ENCODE results near the gene ADH4. TPM values are rescaled to one million over a fixed set of nuclear protein-coding genes. Genes with fewer than 3 reads are reported as not detected.
"Not testable (repeated sequence)": the region's sequence is repeated elsewhere in the genome, so short reads cannot be mapped to it uniquely, and the experiment has no call there.

Gene ADH4
- total RNA-seq, 1 donor from 2014 or later: 0.38 TPM

DNA sequence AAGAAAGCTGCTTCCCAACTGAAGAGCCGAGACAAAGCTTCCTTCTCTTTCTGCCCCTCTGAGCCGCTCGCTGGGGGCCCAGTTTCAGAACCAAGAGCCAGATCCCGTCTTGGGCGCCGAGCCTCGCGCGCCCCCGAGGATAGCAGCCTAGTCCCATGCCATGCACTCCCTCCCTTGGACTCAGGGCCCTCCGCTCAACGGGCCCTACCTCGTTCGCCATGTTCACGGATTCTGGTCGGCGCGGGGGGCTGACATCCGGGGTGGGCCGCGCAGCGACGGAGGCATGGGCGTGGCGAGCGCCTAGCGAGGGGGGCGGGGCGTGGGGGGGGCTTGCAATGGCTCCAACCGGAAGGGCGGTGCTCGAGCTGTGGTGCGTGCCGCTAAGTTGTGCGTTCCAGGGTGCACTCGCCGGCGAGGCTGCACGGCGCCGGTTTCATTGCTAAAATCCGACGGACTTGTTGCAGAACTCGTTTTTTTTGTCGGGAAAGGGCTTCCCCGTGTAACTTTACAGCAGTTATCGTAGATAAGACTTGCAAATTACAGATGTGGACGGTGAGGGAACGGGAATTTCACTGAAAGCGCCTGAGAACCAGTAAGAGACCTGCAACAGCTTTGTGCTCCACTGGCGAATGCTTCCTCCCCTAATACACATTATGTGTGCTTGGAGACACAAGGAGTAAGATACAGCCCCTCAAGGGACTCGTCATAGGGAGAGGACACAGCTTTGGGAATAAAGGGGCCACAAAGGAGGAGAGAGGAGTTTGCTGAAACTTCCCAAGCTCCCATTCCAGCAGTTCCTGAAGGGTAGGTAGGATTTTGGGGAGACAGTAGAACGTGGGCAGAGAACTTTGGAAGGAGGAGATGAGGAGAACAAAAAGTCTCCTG, 55.4 kb downstream of the ADH4 start, which contains the start of gene ADH5:
Gene ADH5 (minus strand): TSS at position 308 of the 885 bp plus-strand sequence. CDS start 88 bp downstream, at position 220.
- peak; percentile 99 for ATAC-seq
- peak within 1 kb of the TSS; percentile 96 for H3K27ac ChIP-seq

DNA sequence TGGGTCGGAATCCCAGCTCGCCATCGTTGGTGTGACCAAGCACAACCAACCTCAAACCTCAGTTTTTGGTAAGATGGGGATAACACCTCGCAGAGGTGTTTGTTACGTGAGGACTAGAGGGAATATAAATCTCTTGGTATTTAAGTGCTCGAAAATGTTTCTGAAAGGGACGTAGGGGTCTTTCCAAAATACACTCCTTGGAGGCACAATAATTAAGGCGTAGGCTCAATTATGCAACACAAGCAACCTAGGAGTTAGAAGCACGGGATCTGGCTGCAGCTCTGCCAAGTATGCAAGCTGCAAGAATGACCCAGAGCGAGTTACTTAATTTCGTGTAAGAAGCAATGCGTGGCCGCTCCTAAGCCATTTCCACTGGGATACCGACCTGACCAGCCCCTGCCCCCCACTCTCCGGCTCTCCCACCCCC, 56.1 kb downstream of the ADH4 start:
- peaks cover 28% of the 10 kb centered on the region for H3K36me3 ChIP-seq
- peak; percentile 73 for ATAC-seq
- peak; percentile 81 for DNase-seq
- H3K27me3 ChIP-seq: no peaks in the 10 kb centered on the region
- H3K27ac ChIP-seq: peak overlapping the region; percentile 96
- intact Hi-C loops (cut with DNase I): no loop called here
- TF ChIP-seq, protein P1, sequence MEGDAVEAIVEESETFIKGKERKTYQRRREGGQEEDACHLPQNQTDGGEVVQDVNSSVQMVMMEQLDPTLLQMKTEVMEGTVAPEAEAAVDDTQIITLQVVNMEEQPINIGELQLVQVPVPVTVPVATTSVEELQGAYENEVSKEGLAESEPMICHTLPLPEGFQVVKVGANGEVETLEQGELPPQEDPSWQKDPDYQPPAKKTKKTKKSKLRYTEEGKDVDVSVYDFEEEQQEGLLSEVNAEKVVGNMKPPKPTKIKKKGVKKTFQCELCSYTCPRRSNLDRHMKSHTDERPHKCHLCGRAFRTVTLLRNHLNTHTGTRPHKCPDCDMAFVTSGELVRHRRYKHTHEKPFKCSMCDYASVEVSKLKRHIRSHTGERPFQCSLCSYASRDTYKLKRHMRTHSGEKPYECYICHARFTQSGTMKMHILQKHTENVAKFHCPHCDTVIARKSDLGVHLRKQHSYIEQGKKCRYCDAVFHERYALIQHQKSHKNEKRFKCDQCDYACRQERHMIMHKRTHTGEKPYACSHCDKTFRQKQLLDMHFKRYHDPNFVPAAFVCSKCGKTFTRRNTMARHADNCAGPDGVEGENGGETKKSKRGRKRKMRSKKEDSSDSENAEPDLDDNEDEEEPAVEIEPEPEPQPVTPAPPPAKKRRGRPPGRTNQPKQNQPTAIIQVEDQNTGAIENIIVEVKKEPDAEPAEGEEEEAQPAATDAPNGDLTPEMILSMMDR (IDR thresholded peaks at IDR 0.05): no peak
- peaks cover 23% of the 10 kb centered on the region for H3K4me1 ChIP-seq
- H3K4me3 ChIP-seq: peak overlapping the region; percentile 76
- H3K9me3 ChIP-seq: no peaks in the 10 kb centered on the region

More for the DNA sequence above, 55.4 kb downstream of the ADH4 start, which contains the start of gene ADH5:
- H3K36me3 ChIP-seq: peaks cover 21% of the 10 kb centered on the region
- H3K9me3 ChIP-seq: no peaks in the 10 kb centered on the region
- intact Hi-C loops (cut with DNase I): no loop called here
- H3K4me3 ChIP-seq: peak within 1 kb of the TSS; percentile 76
- peaks cover 23% of the 10 kb centered on the region for H3K4me1 ChIP-seq
- peak; percentile 96 for DNase-seq
- no peaks in the 10 kb centered on the region for H3K27me3 ChIP-seq
- TF ChIP-seq, protein P1 (IDR thresholded peaks at IDR 0.05): no peak

DNA sequence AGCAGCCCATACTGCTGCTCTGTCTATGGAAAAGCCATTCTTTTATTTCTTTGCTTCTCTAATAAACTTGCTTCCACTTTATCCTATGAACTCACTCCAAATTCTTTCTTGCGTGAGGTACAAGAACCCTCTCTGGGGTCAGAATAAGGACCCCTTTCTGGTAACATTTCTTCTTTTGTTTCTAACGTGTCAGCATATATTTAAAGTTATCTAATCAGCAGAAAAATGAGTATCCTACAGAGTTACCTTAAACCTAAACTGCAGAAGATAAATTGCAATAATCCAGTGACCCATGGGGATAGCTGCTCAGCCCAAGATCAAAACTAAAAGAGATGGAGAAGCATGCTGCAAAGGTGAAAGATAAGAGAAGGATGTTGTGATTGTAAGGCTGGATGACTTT, 59.5 kb downstream of the ADH4 start:
- peaks cover 62% of the 10 kb centered on the region for H3K36me3 ChIP-seq
- no peak overlapping the region for H3K27ac ChIP-seq
- H3K4me3 ChIP-seq: no peak overlapping the region
- DNase-seq: no peak
- H3K4me1 ChIP-seq: peaks cover 10% of the 10 kb centered on the region
- TF ChIP-seq, protein P1 (IDR thresholded peaks at IDR 0.05): no peak
- intact Hi-C loops (cut with DNase I): no loop called here
- ATAC-seq: no peak
- H3K27me3 ChIP-seq: no peaks in the 10 kb centered on the region
- H3K9me3 ChIP-seq: no peaks in the 10 kb centered on the region

DNA sequence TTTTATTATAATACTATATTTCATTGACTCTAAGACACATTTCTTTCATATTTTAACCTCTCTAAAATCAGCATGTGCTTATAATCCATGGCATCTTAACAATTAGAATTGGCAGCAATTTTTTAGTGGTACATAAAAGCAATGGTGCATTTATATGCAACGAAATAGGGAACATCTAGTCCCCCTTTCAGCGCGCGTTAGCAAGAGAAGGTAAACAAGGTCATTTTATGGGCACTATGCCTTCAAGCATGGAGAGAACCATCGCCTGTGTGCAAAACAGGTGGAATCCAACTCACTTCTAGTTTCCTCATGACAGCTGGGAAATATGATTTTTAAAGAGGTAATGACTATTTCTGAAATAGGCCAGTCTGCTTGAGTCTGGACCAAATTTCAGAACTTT, 61.9 kb downstream of the ADH4 start:
- peaks cover 86% of the 10 kb centered on the region for H3K36me3 ChIP-seq
- H3K4me1 ChIP-seq: peaks cover 9% of the 10 kb centered on the region
- intact Hi-C loops (cut with DNase I): no loop called here

DNA sequence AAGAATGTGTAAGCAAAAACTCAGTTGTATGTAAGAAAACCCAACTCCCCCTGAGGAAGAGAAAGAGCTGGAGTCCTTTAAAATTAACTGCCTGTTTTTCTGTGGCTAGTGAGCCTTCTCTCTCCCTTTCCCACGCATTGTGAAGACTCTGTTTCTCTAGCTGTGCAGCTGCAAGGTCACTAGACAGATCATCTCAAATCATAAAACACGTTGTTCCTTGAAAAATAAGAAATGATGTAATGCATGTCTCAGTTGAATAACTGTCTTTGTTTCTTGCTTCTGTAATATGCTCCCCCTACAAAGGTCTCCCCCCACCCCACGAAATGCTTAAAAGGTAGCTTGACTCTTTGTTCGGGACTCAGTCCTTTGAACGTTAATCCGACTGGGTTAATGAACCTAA, 63.2 kb downstream of the ADH4 start:
- intact Hi-C loops (cut with DNase I); H3K27ac ChIP-seq; DNase-seq; H3K27me3 ChIP-seq; ATAC-seq; H3K9me3 ChIP-seq; H3K4me1 ChIP-seq; H3K4me3 ChIP-seq: not testable (repeated sequence)
- peaks cover 100% of the 10 kb centered on the region for H3K36me3 ChIP-seq

More for the DNA sequence above, 61.9 kb downstream of the ADH4 start:
- no peak overlapping the region for H3K4me3 ChIP-seq
- no peaks in the 10 kb centered on the region for H3K9me3 ChIP-seq
- TF ChIP-seq, protein P1 (IDR thresholded peaks at IDR 0.05): no peak
- ATAC-seq (no peak), DNase-seq (no peak)
- H3K27ac ChIP-seq: no peak overlapping the region
- H3K27me3 ChIP-seq: no peaks in the 10 kb centered on the region

DNA sequence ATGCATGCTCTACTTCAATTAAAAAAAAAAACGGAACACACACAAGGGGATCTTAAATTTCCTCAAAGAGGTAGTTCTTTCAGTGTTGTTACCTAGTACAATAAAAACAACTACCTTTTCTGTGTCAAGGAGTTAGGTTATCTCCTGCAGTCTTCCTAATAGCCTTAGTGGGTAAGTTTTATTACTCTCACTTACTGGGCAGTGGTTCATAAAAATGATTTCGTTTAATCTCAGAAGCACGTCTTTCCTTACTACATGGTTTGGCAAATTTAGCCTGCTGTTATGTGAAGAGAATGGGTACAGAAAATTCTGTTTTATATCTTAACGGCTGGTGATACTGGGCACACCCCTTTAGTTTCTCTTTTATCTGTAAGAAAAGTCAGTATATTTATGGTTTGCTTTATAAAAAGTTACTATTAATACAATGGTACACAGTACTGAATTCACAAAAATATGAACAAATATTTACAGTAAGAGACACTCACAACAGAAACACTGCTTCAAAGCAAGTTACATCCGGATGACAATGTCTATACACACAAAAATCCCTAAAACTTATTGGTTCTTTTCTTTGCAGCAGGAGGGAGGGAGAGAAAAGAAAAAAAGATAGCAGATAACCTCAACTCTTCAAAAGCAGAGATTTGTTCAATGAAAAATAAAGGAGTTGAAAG, 64.3 kb downstream of the ADH4 start:
- TF ChIP-seq, protein P1 (IDR thresholded peaks at IDR 0.05): no peak
- DNase-seq (no peak), ATAC-seq (no peak)
- H3K9me3 ChIP-seq: no peaks in the 10 kb centered on the region
- H3K27me3 ChIP-seq: no peaks in the 10 kb centered on the region
- no peak overlapping the region for H3K4me3 ChIP-seq
- intact Hi-C loops (cut with DNase I): no loop called here
- no peaks in the 10 kb centered on the region for H3K4me1 ChIP-seq
- H3K27ac ChIP-seq: no peak overlapping the region
- H3K36me3 ChIP-seq: peaks cover 100% of the 10 kb centered on the region

Data from upper lobe of right lung (tissue), 1 donor.